ENCODE results near the gene SPATA20.

DNA sequence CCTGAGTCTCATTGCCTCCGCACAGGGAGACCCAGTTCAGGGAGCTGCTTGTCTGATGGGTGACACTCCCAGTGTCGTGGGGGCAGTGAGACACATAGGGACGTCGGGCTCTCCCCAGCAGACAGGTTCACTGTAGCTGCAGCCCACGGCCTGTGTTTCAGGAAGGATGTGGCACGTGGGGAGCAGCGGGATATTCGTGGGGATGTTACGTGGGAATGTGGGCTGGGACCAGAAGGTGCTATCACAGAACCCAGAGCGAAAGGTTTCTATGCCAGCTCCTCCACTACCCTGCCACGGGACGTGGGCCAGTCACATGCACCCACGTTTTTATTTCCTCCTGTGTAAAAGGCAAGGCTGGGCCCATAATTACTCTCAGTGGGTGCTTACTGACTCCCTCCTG is 29.9 kb downstream of the SPATA20 start:
- TF ChIP-seq EZH2 (IDR thresholded peaks at IDR 0.05; ENCODE audit: insufficient read depth, poor library complexity, severe bottlenecking): no peak
- TF ChIP-seq EZH2phosphoT487 (IDR thresholded peaks at IDR 0.05; ENCODE audit: insufficient read depth, low read depth): no peak
